HUDEP-2 (cell line): ENCODE results near the gene DGKB.
"Not testable (repeated sequence)": the region's sequence is repeated elsewhere in the genome, so short reads cannot be mapped to it uniquely, and the experiment has no call there.

Experiments
- DNase-seq, 76 experiments: peaks; one replicate each; lab custom pipeline; 2025; ENCODE audit not compliant: unreplicated experiment in 76 of 76; lab: John Stamatoyannopoulos, UW

Gene DGKB

GRCh38 chr7:14339861-14340260 is 562.7 kb downstream of the DGKB start:
- no peak for DNase-seq

DNA sequence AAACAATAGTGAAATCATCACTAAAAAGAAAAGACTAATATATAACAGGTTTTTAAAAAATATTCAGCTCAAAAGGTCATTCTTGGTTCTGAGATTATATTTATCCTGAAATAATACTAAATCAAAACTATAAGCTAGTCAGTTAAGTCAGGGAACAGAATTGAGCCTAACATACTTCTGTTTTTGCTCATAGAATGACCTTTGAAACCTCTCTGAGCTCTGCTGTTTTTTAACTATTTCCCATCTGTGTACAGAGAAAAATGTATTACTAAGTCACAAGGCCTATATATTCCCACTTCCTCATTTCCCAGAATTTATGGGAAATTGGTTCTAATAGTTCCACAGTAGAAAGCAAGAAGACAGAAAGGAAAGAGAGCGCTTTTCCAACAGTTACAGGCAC is 566.3 kb downstream of the DGKB start:
- no peak for DNase-seq

- DNase-seq, result peak in 14 of 76 experiments; percentile 1 to 75 (median 40)
Measured at GRCh38 chr7:14332155-14332554, 570.4 kb downstream of the DGKB start.

- no peak for DNase-seq
Measured at GRCh38 chr7:14324767-14325166, 577.8 kb downstream of the DGKB start.

DNA sequence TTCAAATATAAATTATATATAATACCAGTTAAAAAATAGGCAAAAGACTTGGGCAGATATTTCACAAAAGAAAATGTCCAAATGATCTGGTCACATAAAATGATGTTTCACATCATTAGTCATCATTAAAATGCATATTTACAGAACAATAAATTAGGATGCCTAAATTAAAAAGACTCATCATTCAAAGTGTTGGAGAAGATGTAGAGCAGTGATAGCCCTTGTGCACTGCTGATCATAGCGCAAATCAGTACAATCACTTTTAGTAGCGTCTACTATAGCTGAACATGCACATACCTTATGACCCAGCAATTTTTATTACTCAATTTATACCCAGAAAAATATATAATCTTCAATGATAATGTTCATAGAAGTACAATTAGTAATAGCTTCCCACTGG is 579.8 kb downstream of the DGKB start:
- DNase-seq, result no peak

DNA sequence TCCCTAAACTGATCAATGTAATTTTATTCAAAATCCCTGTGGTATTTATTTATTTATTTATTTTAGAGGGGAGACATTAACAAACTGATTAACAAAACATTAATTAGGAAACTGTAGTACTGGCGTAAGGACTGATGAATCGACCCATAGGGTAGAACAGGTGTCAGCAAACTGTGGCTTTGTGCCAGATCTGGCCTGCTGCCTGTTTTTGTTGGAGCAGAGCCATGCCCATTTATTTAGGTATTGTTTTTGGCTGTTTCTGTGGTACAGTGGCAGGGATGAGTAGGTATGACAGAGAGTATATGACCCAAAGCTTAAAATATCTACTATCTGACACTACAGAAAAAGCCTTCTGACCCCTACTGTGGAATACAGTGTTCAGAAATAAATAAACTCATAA is 580.6 kb downstream of the DGKB start:
- no peak for DNase-seq

DNA sequence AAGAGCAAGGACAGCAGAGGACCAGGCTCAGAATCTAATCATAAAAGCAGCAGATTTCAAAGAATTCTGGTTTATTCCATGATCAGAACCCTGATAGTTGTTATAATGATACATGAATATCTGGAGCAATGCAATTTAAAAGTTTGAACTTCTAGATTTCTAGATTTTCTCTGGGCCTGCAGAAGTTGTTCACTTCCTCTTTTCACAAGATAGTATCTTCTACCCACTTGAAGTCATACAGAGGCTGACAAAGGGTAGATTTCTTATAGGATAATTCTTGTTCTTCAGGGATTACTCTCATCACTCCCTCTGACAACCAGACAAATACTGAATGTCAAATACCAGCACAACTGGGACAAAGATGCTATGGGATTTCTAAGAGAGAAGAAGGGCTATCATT is 593.1 kb downstream of the DGKB start:
- no peak for DNase-seq

DNA sequence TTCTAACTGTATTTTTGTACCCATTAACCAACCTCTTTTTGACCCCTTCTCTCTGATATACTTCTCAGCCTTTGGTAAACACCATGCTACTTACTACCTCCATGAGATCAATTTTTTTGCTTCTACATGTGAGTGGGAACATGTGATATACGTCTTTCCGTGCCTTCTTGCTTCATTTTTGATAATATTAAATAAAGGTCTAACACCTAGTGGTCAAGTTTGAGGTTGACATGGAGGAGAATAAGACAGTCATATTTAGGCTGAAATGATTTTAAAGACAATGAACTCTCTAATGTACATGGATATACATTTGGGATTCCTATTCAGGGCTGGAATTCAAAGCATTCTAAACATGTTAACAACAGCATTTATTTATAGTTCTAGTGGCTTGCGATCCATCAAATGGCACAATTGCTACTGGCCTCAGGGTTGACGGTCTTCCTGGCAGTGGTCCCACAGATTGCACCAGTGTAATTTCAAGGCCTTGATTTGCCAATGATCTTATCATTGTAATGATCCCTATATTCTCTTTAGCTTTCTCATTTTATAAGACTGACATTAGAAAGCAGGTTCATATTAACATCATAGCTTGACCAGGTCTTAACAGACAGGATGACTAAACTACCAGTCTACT is 597.2 kb downstream of the DGKB start:
- no peak for DNase-seq

DNA sequence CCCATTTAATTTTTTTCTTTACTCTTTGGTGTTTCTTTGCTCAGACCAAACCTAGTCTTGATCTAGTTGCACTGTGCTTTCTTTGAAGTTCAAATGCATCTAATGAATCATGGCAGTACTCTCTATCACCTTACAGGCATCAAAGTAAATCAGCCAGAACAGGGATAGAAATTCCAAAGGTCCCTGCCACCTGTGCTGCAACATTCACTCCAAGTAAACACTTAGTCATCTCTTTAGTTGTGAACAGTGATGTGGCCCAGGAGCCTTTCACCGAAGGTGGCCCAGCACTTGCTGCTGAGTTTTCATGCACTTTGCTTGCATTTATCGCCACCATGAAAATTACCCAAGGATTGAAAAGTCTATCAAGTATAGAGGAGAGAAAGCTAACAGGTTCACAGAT is 599.0 kb downstream of the DGKB start:
- no peak for DNase-seq

DNA sequence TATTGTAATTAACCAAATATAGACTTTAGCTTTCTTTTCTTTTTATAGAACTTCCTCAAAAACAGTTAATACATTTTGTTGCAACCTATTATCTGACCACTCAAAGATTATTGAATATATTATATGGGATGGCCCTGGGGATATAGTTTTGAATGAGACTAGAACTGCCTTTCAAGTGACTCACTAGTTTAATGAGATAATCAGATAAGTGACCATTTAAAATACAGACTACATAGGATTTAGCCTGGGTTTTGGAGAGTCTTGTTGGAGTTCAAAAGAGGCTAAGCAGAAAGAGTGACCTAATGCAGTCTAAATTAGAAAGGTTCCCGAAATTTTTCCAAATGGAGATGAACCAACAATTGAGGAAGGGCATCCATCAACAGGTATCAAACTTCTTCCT is 607.9 kb downstream of the DGKB start:
- DNase-seq, result no peak

DNA sequence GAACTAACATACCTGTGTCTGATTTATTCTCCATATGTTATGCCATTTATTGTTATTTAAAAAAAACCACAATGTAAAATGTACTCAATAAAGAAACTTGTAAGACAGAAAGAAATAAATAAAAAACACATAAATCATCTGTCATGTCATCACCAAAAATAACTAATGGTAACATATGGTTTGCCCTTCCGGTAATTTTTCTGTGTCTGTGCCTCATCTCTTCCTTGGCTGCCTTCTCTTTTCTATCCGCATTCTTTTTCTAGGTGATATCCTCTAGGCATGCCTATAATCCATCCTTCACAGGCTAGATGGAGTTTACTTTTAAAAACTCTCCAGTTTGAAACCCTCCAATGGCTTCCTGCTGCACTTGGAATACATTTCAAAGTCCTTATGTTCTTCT is 609.1 kb downstream of the DGKB start:
- DNase-seq, result no peak

DNA sequence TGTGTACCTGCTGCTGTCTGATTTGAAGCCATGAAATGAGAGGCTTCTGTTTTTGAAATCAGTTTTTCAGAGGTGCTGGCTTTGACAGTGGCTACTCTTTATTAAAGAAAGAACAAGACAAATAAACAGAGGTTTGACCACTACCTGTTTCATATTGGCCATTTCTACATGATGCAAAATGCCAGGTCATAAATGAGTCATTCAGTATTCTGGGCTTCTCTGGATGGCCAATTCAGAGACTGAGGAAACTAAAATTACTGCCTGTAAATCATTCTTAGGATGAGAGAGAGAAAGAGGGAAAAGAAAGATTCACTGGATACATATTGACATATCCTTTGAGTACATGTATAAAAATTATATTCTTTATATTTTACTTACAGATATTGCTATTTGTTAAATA is 609.8 kb downstream of the DGKB start:
- no peak for DNase-seq

GRCh38 chr7:14289957-14290356 is 612.6 kb downstream of the DGKB start:
- DNase-seq, result no peak

- DNase-seq, result peak in 11 of 76 experiments; percentile 1 to 74 (median 49)
Measured at GRCh38 chr7:14288701-14289100, 613.9 kb downstream of the DGKB start.

DNA sequence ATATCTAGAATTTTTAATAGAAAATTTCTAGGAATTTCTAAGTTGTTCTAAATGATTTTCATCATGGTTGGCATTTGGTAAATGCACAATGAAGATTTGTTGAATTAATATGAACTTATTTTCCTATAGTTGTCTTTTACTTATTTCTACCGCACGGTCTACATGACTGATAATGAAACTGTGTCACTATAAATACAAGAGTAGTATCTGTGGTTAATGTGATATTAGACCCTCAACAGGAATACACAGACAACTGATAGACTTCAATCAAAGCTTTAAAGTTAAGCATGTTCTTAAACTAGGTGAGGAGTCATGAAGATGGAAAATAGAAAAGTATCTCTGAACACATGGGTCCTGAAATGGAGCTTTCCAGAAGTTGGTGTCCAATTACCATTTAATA is 615.2 kb downstream of the DGKB start:
- no peak for DNase-seq

DNA sequence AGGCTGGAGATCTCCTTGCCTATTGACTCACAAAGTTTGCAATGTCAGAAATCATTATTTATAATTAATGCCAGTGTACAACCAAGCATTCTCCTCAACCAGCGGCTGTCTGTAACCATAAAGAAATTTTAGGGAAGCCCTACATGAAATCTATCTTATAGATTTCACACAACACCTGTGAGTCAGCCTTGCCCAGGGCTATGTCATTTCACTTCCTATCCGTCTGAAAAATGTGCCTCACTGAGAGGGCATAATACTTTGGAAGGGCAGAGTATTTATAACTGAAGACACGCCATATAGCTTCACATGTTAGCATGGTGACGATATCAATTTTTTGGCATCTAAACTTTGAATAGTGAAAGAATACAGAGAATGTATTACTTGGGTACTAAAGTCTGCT is 616.5 kb downstream of the DGKB start:
- no peak for DNase-seq

DNA sequence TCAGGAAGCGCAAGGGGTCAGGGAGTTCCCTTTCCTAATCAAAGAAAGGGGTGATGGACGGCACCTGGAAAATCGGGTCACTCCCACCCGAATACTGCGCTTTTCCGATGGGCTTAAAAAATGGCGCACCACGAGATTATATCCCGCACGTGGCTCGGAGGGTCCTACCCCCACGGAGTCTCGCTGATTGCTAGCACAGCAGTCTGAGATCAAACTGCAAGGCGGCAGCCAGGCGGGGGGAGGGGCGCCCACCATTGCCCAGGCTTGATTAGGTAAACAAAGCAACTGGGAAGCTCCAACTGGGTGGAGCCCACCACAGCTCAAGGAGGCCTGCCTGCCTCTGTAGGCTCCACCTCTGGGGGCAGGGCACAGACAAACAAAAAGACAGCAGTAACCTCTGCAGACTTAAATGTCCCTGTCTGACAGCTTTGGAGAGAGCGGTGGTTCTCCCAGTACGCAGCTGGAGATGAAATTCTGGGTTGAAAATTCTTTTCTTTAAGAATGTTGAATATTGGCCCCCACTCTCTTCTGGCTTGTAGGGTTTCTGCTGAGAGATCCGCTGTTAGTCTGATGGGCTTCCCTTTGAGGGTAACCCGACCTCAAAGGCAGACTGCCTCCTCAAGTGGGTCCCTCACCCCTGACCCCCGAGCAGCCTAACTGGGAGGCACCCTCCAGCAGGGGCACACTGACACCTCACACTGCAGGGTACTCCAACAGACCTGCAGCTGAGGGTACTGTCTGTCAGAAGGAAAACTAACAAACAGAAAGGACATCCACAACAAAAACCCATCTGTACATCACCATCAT is 623.3 kb downstream of the DGKB start:
- not testable (repeated sequence) for DNase-seq

DNA sequence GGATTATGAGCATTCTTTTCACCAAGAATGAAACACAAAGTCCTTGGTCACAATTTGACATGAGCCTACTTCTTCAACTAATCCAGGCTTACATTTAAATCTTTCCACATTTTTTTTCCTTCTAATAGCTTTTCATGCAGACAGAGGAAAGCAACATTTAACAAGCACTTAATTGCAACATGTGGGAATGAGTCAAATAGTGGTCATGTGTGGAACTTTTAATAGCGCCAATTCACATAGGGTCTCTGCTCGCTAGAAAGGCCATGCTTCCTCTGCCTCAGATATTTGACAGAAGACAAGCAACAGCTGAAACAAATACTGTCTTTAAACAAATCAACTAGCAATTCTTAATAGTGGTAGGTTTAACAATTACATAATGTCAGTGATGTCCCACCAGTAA is 627.2 kb downstream of the DGKB start:
- DNase-seq, result no peak

DNA sequence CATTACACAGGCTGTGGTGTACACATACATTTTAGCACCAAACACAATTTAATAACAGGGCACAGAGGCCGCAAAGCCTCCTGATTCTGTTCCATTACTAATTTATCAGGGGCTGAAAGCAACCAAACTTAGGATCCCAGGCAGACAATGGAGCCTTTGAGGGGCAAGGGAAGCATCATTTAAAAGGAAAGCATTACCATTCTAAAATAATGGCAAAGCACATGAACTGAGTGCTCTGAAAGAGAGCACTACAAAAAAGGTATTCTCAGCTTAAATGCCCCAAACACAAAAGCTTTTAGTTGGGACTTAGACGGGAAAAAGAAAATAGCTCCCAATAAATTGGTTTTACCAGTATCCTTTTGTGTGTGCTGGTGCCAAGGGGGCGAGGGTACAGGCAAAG is 631.1 kb downstream of the DGKB start:
- no peak for DNase-seq

GRCh38 chr7:14270099-14270498 is 632.5 kb downstream of the DGKB start:
- DNase-seq, result no peak

DNA sequence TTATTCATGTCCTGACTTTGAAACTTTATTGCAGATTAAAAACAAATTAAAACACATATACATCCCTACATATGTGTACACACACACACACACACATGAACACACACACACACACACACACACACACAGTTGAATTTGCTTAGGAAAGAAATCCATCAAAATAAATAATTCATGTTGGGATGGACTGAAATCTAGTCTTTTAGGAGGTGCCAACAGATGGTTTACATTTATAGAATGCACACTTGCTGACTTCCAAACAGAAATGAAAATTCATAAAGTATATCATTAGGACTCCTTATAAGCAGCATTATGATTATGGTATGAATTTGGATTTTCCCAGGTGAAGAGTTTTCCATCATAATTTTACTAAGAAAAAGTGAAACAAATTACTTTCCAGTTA is 642.5 kb downstream of the DGKB start:
- no peak for DNase-seq

- no peak for DNase-seq
Measured at GRCh38 chr7:14258861-14259260, 643.7 kb downstream of the DGKB start.
